AG10803 (cell line): Measurements from ENCODE around the gene CDON.

Source experiments
- DNase-seq: peaks from one replicate; pipeline ENCODE4 v3.0.0; 2010; ENCODE audit warnings: low read depth
- H3K4me3 ChIP-seq: 2 replicates; pipeline ENCODE4 v1.5.1; 2011; ENCODE audit warnings: mild to moderate bottlenecking, low read length, control low read depth
- CTCF ChIP-seq: conservative IDR thresholded peaks from 2 replicates; pipeline ENCODE4 v1.5.1; 2011; ENCODE audit warnings: mild to moderate bottlenecking, low read length, control low read depth, inconsistent platforms

The CDON gene

GRCh38 chr11:126081915-126082250, 19.2 kb upstream of the CDON start:
- DNase-seq: no peak
- TF ChIP-seq CTCF: no peak
- no peak overlapping the region for H3K4me3 ChIP-seq

- no peak for DNase-seq
- no peak for TF ChIP-seq CTCF
- no peak overlapping the region for H3K4me3 ChIP-seq
These were observed 17.7 kb upstream of the CDON start for GRCh38 chr11:126080161-126080941.

- no peak overlapping the region for H3K4me3 ChIP-seq
- no peak for DNase-seq
- no peak for TF ChIP-seq CTCF
These were observed 17.0 kb upstream of the CDON start for GRCh38 chr11:126079621-126080124.

GRCh38 chr11:126076641-126077040, 14.0 kb upstream of the CDON start:
- TF ChIP-seq CTCF: no peak
- H3K4me3 ChIP-seq: no peak overlapping the region
- no peak for DNase-seq

GRCh38 chr11:126072801-126073594, 10.3 kb upstream of the CDON start:
- no peak for TF ChIP-seq CTCF
- no peak for DNase-seq
- no peak overlapping the region for H3K4me3 ChIP-seq

GRCh38 chr11:126072141-126072741, 9.6 kb upstream of the CDON start:
- no peak for DNase-seq
- no peak overlapping the region for H3K4me3 ChIP-seq
- no peak for TF ChIP-seq CTCF
